Glutamatergic neuron (in vitro differentiated cells): ENCODE measurements around the gene MLF1. TPM values are rescaled to one million over a fixed set of nuclear protein-coding genes. Genes with fewer than 3 reads are reported as not detected.

Experiments used
- DNase-seq: peaks from one replicate; pipeline ENCODE4 v3.0.0; 2022
- H3K27ac Mint-ChIP-seq: one replicate; pipeline ENCODE4 v1.8.0; 2020; ENCODE audit warnings: mild to moderate bottlenecking, mixed read lengths, inconsistent platforms; ENCODE audit not compliant: unreplicated experiment
- H3K27me3 Mint-ChIP-seq: one replicate; pipeline ENCODE4 v1.8.0; 2020; ENCODE audit warnings: mild to moderate bottlenecking, moderate library complexity, mixed read lengths, inconsistent platforms; ENCODE audit not compliant: unreplicated experiment
- H3K36me3 Mint-ChIP-seq: one replicate; pipeline ENCODE4 v1.8.0; 2020; ENCODE audit warnings: mild to moderate bottlenecking, mixed read lengths, inconsistent platforms; ENCODE audit not compliant: unreplicated experiment
- H3K4me1 Mint-ChIP-seq: one replicate; pipeline ENCODE4 v1.8.0; 2020; ENCODE audit warnings: mild to moderate bottlenecking, low read depth, mixed read lengths, inconsistent platforms; ENCODE audit not compliant: unreplicated experiment
- H3K4me3 Mint-ChIP-seq: one replicate; pipeline ENCODE4 v1.8.0; 2020; ENCODE audit warnings: mild to moderate bottlenecking, mixed read lengths, inconsistent platforms; ENCODE audit not compliant: unreplicated experiment
- H3K9me3 Mint-ChIP-seq: one replicate; pipeline ENCODE4 v1.8.0; 2020; ENCODE audit warnings: mild to moderate bottlenecking, moderate library complexity, mixed read lengths, inconsistent platforms; ENCODE audit not compliant: unreplicated experiment
- total RNA-seq: library from RNA; stranded (reverse); fragmentation: NEBNext Ultra II Directional; extraction: Animal tissue kit (Norgen Biotek cat#: 25700); gene quantifications from one replicate; pipeline ENCODE4 v1.2.1, GENCODE V29; 2021; ENCODE audit not compliant: unreplicated experiment
- TF ChIP-seq, protein P1 (sequence below): fragments of 200-600 bp; sonication (generic); IDR thresholded peaks from one replicate; pipeline ENCODE4 v1.5.0; 2021; ENCODE audit not compliant: partially characterized antibody, unreplicated experiment

Gene MLF1
- total RNA-seq, 1 donor from 2014 or later: 16.8 TPM

GRCh38 chr3:158573714-158574113, 2.7 kb downstream of the MLF1 start:
- DNase-seq: no peak
- Mint-ChIP-seq H3K4me3 (no peak overlapping the region), H3K27me3 (peaks cover 6% of the 10 kb centered on the region), H3K9me3 (peaks cover 3% of the 10 kb centered on the region), H3K4me1 (no peaks in the 10 kb centered on the region), H3K36me3 (no peaks in the 10 kb centered on the region), H3K27ac (no peak overlapping the region)
- TF ChIP-seq, protein P1, sequence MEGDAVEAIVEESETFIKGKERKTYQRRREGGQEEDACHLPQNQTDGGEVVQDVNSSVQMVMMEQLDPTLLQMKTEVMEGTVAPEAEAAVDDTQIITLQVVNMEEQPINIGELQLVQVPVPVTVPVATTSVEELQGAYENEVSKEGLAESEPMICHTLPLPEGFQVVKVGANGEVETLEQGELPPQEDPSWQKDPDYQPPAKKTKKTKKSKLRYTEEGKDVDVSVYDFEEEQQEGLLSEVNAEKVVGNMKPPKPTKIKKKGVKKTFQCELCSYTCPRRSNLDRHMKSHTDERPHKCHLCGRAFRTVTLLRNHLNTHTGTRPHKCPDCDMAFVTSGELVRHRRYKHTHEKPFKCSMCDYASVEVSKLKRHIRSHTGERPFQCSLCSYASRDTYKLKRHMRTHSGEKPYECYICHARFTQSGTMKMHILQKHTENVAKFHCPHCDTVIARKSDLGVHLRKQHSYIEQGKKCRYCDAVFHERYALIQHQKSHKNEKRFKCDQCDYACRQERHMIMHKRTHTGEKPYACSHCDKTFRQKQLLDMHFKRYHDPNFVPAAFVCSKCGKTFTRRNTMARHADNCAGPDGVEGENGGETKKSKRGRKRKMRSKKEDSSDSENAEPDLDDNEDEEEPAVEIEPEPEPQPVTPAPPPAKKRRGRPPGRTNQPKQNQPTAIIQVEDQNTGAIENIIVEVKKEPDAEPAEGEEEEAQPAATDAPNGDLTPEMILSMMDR: no peak

- TF ChIP-seq, protein P1: no peak
- DNase-seq: no peak
- Mint-ChIP-seq H3K4me3 (no peak overlapping the region), H3K9me3 (peaks cover 3% of the 10 kb centered on the region), H3K36me3 (no peaks in the 10 kb centered on the region), H3K27ac (no peak overlapping the region), H3K4me1 (no peaks in the 10 kb centered on the region), H3K27me3 (peaks cover 6% of the 10 kb centered on the region)
These were observed 3.7 kb downstream of the MLF1 start for GRCh38 chr3:158574646-158575045.

- TF ChIP-seq, protein P1: no peak
- Mint-ChIP-seq H3K9me3 (no peaks in the 10 kb centered on the region), H3K27me3 (no peaks in the 10 kb centered on the region), H3K4me1 (no peaks in the 10 kb centered on the region), H3K27ac (no peak overlapping the region), H3K36me3 (no peaks in the 10 kb centered on the region), H3K4me3 (no peak overlapping the region)
- DNase-seq: no peak
These were observed 19.2 kb downstream of the MLF1 start for GRCh38 chr3:158590223-158590622.

- H3K27ac Mint-ChIP-seq: no peak overlapping the region
- DNase-seq: no peak
- no peaks in the 10 kb centered on the region for H3K36me3 Mint-ChIP-seq
- H3K27me3 Mint-ChIP-seq: no peaks in the 10 kb centered on the region
- no peaks in the 10 kb centered on the region for H3K4me1 Mint-ChIP-seq
- no peak overlapping the region for H3K4me3 Mint-ChIP-seq
- TF ChIP-seq, protein P1: no peak
- no peaks in the 10 kb centered on the region for H3K9me3 Mint-ChIP-seq
These were observed 29.8 kb downstream of the MLF1 start for GRCh38 chr3:158600787-158601186.

- Mint-ChIP-seq H3K36me3 (no peaks in the 10 kb centered on the region), H3K27me3 (no peaks in the 10 kb centered on the region)
These were observed 31.2 kb downstream of the MLF1 start for GRCh38 chr3:158602227-158602626.

More at GRCh38 chr3:158602227-158602626, 31.2 kb downstream of the MLF1 start:
- DNase-seq: no peak
- Mint-ChIP-seq H3K4me1 (no peaks in the 10 kb centered on the region), H3K9me3 (no peaks in the 10 kb centered on the region), H3K4me3 (no peak overlapping the region), H3K27ac (no peak overlapping the region)
- TF ChIP-seq, protein P1: no peak
